Medulla oblongata (tissue), 1 donor: ENCODE results near the gene NEGR1.

Source experiments
- DNase-seq: peaks from one replicate; pipeline ENCODE4 v3.0.0-alpha.2; 2015; ENCODE audit errors: extremely low spot score

The NEGR1 gene

GRCh38 chr1:71781450-71781849 lies 500.9 kb downstream of the NEGR1 start:
- no peak for DNase-seq

DNA sequence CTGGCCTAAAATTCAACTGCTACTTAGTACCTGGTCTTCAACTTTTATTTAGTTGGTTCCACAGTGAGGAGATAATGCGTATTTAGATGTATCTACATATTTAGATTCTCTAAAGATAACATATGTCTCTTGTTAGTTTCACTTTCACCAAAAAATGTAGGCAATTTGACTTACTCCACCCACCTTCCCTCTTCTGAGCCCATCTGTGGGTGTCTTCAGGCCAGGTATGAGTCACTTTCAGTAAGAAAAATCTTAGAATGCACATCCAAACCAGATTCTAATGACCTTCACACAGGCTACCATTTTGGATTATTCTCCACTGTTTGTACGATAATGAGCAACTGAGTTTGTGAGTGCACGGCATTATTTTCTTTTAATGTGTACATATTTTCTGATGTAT lies 501.7 kb downstream of the NEGR1 start:
- DNase-seq = no peak

- no peak for DNase-seq
Measured at GRCh38 chr1:71778940-71779339, 503.4 kb downstream of the NEGR1 start.

DNA sequence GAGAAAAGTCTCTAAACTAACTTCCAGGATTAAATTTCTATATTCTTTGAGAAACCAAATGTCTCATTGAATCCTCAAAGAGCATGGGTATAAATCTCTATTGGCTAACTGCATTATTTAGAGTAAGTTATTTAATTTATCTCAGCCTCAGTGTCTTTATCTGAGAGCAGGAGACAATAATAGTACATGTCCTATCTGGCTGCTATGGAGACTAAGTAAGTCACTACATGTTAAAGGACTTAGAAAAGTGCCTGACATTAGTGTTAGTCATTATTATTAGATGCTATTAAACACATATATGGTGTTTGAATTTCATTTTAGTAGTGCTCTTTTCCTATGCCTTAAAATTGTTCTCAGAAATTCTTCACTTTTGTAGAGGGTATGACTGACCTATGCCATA lies 505.2 kb downstream of the NEGR1 start:
- no peak for DNase-seq

DNA sequence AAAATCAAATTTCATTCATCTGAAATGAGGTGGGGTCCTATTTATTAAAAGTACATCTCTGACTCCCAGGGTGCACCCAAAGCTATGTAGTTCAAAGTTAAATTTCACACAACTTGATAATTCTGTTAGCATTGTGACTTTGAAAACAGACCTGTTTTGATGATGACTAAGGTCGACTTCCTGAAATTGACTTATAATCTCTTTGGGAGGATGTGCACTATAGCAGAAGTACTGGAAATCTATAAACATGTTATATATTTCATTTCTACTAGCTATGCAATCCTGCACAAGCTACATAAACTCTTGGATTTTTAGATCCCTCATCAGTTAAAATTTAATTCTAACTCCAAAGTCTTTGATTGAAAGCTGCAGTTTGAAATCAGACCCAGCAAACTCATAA lies 507.6 kb downstream of the NEGR1 start:
- no peak for DNase-seq

GRCh38 chr1:71770121-71770520 lies 512.2 kb downstream of the NEGR1 start:
- no peak for DNase-seq

GRCh38 chr1:71766748-71767147 lies 515.6 kb downstream of the NEGR1 start:
- DNase-seq = no peak

- no peak for DNase-seq
Measured at GRCh38 chr1:71762514-71763255, 519.7 kb downstream of the NEGR1 start.

DNA sequence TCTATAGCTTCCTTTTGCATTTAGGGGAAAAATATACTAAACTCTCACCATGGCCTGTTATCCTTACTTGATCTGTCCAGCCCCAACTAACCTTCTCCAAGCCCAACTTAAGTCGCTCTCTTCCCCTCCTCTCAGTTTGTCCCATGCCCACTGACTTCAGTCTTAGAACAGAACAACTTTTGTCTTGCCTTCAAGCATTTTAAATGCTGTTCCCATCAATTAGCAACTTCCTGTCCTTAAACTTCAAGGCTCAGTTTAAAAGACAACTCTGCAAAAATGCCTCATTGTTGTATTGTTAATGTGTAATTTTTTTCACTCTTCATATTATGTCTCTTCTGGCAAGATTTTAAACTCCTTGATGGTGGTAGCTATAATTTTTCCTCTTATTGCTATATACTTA lies 526.9 kb downstream of the NEGR1 start:
- no peak for DNase-seq

DNA sequence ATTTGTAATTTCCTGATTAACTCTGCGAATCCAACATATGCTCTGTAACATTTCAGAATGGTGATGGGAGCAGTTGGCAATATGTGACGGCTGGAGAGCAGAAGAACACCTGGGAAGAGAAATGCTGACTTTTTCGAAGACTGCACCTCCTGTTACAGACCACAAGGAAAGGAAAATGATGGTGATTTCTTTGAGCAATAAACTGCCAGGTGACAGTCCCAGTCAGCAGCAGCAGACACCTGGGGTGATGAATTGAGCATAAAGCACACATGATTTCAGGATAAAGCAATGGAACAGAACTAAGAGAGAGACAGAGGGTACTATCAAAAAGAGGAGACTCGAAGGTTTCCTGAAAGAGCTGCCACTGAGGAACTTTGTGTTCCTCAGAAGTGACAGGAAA lies 528.6 kb downstream of the NEGR1 start:
- no peak for DNase-seq

DNA sequence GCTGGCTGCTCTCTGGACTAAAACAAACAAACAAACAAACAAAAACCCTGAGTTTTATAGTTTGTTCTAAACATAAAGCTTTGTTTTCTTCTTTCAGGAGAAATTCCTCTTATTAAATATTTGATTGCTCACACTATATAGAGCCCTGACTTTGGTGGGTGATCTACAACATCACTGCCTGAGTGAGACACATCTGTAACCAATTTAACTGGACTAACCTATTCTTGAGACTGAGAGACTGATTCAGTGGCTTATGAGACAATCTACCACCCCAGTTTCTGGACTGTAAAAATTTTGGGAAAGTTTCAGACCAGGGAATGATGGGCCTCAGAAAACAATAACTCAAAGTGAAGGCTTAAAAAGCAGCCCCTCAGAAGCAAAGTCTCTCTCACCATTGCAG lies 537.0 kb downstream of the NEGR1 start:
- DNase-seq = no peak

- no peak for DNase-seq
Measured at GRCh38 chr1:71743862-71744261, 538.5 kb downstream of the NEGR1 start.

- DNase-seq = no peak
Measured at GRCh38 chr1:71738910-71739309, 543.4 kb downstream of the NEGR1 start.

DNA sequence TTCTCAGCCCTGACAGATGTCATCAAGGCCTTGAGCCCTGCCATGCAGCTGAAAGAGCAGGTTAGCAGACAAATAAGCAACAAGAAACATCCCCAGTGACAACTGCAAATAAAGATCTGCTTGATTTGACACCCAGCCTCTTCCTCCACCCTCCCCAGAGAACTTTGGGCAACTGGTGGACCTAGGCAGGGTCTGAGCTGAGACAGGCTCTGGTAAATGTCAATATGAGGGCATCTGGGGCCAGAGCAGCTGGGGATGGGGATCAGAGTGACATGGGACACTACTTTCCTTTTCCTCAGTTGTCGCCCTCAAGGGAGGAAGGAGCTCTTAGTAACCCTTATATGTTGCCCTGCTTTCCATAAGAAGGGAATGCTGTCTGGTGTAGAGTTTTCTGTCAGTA lies 544.1 kb downstream of the NEGR1 start:
- no peak for DNase-seq

DNA sequence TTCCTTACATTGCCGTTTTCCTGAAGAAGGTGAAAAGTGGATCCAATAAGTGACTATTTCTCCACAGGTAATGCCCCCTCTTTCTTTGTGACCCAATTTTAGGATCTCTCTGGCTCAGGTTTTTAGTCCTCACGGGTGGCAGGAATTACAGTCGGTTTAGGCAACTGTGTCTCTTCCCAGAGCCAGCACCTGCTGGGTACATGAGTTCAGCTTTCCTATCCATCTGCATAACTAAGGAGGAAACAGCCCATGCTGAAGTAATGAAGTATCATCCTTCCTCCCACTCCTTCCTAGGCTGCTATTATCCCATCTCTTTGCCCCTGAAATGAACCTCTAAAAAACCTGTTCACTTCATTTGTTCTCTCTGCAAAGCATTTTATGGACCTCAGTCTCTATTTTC lies 544.6 kb downstream of the NEGR1 start:
- DNase-seq = no peak

DNA sequence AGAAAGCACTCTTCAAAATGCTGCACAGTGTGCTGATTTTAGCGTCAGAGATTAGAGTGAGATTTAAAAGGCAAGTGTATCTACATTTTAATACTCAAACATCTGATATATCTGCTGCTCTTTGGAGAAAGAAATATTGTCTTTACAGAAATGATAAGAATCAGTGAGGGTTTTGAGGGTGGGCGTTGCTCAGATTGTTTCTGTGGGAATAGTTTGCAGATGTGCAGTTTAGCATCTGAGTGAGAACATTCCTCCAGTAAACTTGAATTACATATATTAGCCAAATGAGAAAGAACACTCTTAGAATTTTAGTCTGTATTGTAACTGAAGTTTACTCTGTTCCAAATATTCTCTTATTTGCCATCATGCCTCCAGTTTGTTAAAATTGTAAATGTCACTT lies 549.2 kb downstream of the NEGR1 start:
- no peak for DNase-seq

- DNase-seq = no peak
Measured at GRCh38 chr1:71721532-71721931, 560.8 kb downstream of the NEGR1 start.

DNA sequence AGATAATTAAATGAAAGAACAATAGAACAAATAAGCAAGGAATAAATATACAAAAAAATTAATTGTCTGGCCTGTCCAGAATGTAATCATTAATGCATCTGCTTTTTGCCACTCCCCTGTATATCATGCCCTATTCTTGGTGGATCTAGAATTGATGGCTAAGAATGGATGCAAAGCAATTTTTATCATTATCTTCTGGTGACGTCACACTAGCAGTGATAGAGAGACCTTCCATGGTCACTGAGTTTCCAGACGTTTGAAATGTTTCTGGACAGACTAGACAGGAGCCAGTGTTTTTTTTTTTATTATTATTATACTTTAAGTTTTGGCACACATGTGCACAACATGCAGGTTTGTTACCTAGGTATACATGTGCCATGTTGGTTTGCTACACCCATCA lies 563.0 kb downstream of the NEGR1 start:
- no peak for DNase-seq

GRCh38 chr1:71717186-71717585 lies 565.2 kb downstream of the NEGR1 start:
- no peak for DNase-seq

DNA sequence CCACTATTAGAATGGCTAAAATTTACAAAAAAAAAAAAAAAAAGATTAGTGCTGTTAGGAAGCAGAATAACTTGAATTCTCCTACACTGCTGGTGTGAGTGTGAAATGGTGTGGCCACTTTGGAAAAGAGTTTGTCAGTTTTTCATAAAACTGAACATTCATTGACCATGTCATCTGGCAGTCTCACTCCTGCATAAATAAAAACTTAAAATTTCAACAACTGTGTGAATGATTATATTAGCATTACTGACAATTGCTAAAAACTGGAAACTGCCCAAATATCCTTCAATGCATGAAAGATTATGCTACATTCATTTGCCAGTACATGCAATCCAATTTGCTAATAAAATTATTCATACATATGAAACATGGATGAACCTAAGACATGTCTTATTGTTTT lies 570.9 kb downstream of the NEGR1 start:
- DNase-seq = no peak

DNA sequence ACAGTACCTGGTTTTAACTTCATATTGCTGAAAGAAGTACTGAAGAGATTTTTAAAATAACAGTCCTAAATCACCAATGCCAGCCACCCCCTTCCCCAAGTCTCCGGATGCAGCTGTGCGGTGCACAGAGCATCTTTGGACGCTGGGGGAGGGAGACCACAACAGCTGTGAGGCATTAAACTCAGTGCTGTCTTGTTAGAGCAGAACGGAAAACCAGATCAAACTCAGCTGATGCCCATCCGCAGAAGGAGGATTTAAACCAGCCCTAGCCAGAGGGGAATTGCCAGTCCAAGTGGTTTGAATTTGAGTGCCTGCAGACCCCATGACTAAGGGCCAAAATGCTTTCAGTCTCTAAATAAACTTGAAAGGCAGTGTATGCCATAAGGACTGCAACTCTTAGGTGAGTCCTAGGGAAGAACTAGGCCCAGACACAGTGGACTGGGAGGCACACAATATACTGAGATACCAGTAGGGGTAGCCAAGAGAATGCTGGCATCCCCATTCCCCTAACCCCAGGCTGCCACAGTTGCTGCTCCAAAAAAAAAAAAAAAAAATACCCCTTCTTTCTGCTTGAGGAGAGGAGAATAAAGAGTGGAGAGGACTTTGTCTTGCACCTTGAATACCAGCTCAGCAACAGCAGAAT lies 576.2 kb downstream of the NEGR1 start:
- no peak for DNase-seq

DNA sequence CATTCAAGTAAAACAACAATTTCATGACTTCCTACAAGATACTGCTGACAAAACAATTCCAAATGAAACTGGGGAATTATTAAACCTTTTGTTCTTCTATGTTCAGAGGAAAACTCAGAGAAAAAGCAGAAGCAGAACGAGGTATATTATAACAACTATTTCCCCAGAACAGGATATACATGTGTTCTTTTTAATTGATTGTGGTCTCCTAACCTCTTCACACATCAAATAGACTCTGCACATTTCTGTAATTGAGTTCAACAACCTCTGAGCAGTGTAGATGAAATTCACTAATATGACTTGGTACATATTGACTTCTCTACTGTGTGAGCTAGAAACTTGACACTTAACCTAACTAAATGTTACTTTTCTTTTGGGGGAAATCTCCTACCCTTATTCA lies 584.2 kb downstream of the NEGR1 start:
- no peak for DNase-seq

- DNase-seq = no peak
Measured at GRCh38 chr1:71695821-71696220, 586.5 kb downstream of the NEGR1 start.

- no peak for DNase-seq
Measured at GRCh38 chr1:71695084-71695483, 587.3 kb downstream of the NEGR1 start.
